ENCODE results near the gene TRAM2. TPM values are rescaled to one million over a fixed set of nuclear protein-coding genes. Genes with fewer than 3 reads are reported as not detected.

TRAM2 gene
- total RNA-seq, 1 donor from 2014 or later, result 16.8 TPM

DNA sequence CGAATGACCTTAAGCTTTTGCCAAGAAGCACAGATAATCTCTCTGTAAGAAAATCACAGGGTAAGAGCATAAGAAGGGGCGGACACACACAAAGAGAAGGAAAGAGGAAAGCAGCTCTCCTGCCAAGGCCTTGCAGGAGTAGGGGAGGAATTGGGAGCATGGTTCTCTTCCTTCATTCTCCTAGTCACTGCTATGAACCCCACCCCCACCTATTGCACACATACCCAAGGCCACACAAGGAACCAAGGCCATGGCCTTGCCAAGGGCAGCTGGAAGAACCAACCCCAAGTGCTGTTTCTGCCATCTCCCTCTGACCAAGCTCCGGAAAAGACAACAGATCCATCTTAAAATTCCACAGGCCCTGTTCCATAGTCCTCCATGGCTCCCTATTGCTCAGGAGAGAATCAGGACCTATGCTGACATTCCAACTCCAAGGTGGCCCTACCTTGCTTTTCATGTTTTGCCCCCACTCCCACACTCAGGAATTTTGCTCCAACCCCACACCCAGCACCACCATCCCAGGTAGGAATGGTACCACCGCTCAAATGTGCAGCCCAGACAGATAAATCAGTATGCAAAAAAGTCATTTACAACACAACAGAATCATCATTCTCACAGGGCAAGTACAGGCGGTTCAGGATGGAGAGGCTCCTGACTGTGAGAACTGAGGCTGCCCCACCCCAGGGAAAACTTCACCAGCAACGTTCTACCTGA lies 31.3 kb downstream of the TRAM2 start:
- DNase-seq, result no peak

DNA sequence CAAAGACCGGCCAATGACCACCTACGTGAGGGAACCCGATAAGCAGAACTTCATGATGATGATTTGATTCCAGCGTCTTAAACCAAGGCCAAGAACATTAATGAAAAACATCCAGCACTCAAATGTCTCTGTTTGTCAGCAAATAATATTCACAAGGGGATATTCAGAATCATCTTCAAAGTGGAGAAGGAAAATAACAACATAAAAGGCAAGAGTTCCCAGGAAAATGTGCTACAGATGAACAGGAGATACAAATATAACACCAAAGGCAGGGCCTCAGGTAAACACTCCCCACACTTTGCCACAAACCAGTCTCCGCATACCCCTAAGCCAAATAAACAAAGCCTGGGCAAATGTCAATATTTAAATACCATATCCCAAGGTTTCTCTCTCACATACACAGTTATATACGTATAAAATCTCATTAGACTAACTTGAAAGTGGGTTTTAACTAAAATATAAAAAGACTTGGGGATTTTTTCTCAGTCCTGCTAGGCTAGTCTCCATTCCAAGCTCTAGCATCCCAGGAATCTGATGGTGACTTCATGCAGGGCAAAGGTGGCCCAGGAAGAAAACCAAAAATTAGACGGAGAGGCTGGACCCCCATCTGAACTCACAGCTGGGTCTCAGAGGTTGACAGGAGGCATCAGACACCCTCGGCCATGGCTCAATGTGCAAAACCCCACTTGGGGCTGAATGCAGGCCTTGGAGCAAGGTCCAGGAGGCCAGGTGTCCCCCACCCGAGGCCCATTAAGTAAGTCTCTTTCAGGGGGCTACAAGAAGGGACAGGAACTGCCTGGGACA lies 32.1 kb downstream of the TRAM2 start:
- no peak for DNase-seq

- DNase-seq, result no peak
Observed at GRCh38 chr6:52543729-52544601, 32.9 kb downstream of the TRAM2 start.

GRCh38 chr6:52543262-52543661 lies 33.6 kb downstream of the TRAM2 start:
- DNase-seq, result no peak

DNA sequence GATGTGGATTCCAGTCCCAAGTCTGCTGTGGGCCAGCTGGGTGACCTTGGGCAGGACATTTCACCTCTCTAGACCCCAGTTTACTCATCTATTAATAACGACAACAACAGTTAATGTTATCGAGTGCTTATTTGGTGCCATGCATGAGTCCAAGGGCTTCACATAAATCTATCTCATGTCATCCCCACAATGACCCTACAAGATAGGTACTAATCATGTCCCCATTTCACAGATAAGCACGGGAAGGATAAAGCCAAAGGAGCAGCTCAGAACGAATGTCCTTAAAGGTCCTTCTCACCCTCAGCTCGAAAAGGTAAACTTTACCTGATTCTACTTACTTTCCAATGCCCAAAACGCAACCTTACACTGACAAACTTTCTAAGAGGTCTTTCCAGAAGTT lies 35.7 kb downstream of the TRAM2 start:
- DNase-seq, result no peak

DNA sequence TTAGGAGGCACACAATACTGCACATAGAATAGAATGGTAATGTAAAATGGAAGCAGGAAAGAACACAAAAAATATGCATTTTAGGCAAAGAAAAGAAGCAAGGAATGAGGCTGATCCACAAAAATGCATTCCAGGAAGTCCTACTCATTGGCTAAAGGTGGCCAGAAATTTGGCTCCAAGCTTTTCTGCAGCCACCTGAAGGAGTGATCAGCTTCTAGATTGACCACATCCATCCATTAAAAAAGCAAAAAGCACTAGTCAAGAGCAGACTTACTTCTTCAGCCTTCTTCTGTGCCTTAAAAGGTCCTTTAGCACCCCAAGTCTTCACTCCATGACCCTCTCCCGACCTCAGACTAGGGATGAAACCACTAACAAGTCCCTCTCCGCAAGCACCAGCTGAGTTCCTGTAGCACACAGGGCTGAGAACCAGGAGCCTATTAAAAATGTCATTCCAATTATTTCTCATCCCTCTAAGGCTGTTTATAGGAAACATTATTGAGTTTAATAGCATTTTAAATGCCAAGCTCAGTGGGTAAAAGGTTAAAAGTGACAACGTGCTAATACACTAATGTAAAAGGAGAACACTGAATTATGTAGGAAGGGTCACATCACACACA lies 36.5 kb downstream of the TRAM2 start:
- no peak for DNase-seq

GRCh38 chr6:52539607-52540006 lies 37.3 kb downstream of the TRAM2 start:
- no peak for DNase-seq

DNA sequence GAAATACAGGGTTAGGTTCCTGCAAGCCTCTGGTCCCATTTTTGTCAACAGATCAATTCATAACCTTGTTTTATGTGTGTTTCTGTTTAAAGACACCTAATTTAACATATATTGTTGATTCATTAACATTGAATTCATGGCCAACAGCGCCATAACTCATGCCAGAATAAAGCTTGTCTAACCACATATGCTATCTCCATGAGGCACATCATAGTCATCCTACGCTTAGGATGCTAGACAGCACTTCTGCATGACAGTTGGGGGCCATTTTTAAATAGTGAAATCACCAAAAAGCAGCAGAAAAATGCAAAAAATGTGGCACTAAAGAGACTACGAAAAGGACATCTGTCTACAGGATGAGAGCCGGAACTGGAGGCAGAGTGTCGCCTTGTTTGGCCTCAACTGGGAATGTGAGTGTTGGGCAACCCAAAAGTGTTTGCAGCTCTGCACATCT lies 37.9 kb downstream of the TRAM2 start:
- DNase-seq, result no peak

GRCh38 chr6:52538252-52538900 lies 38.5 kb downstream of the TRAM2 start:
- DNase-seq, result no peak

DNA sequence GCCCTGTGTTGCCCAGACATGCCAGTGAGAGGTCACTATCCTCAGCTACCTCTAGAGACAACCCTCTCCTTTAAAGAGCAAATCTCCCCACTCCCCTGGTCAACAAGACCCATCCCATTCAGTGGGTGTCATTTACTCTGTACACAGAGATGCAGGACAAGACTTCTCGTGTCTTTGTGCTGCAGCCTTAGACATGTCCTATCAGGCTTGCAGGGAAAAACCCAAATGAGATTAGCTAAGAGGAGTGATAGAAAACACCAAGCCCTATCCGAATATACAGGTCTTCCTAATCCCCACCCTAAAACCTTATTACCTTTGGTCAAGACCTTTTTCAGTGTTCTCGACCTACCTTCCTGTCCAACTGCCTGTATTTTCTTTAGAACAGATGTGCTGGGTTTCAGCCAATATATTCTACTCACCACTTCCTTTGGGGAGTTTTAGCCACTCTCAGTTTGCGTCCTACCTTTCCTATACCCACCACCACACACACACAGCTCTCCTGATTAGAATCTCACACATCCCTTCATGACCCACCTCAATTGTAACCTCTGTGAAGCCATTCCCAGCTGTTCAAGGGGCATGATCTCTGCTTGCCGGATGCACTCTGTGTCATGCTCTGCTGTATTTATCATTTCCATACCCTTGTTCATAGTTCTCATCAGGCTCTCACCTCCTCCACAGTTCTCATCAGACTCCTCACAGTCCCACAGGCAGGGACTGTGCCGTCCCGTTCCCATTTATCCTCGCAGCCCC lies 39.7 kb downstream of the TRAM2 start:
- DNase-seq, result no peak

- no peak for DNase-seq
Observed at GRCh38 chr6:52536424-52536916, 40.4 kb downstream of the TRAM2 start.

GRCh38 chr6:52535711-52536423 lies 41.0 kb downstream of the TRAM2 start:
- DNase-seq, result no peak

GRCh38 chr6:52534966-52535390 lies 41.9 kb downstream of the TRAM2 start:
- no peak for DNase-seq

- no peak for DNase-seq
Observed at GRCh38 chr6:52534363-52534762, 42.5 kb downstream of the TRAM2 start.

DNA sequence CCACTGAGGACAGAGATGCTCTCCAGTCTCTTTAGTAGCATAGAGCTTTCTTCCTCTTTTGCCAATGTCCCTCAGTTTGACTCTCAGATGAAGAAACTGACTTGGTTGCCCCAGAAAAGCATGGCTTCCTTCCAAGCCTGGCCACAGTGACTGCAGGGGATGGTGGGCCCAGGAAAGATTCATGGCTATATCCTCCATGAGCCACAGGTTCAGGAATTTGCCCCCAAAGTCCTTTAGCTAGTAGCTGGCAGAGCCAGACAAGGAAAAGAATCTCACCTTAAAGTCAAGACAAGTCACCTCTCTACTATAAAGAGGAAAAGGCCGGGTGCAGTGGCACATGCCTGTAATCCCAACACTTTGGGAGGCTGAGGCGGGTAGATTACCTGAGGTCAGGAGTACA lies 43.4 kb downstream of the TRAM2 start:
- no peak for DNase-seq

GRCh38 chr6:52532457-52532856 lies 44.4 kb downstream of the TRAM2 start:
- no peak for DNase-seq

DNA sequence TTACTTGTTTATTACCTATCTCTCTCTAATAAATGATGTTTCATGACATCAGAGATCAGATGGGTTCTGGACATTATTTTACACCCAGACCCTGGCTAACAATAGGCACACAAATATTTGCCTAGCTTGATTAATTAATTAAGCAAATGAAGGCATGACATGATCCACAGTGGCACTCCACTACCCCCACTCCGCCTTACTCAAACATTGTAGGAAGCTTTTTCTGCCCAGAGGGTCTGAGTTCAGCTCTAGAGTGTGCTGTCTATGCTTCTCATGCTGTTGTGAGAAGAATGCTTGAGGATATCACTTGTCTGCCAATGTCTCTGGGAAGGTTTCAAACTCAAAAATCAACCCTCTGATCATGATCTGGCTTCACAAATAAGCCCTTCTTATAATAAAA lies 45.0 kb downstream of the TRAM2 start:
- no peak for DNase-seq

DNA sequence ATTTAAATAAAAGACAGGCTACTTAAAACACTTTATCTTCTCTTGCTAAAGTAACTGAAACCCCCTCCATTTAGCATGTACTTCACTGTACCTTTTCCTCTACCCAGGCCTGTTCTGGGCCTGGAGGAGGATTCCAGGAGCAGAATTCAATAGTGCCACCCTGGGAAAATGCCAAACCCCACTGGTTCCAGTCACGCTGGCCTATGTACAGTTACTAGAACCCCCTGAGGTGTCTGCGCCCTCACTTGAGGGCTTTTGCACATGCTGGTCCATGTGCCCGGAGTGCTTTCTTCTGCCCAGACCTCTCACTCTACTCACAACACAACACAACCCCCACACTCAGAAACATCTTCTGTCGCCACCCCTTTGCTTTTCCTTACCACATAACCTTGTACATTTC lies 45.5 kb downstream of the TRAM2 start:
- no peak for DNase-seq

- DNase-seq, result no peak
Observed at GRCh38 chr6:52530351-52530750, 46.5 kb downstream of the TRAM2 start.

- DNase-seq, result no peak
Observed at GRCh38 chr6:52529311-52529710, 47.5 kb downstream of the TRAM2 start.

Data from skin of body (tissue), 2 donors.